Stimulated activated CD8-positive, alpha-beta memory T cell treated with anti-CD3 and anti-CD28 coated beads, Interleukin-2, amount 100 ng/mL, for 48 hours (primary cell): ENCODE data around the gene TGM1.

Experiments
- DNase-seq, 2 donors: peaks; one replicate each; pipeline ENCODE4 v3.0.0-alpha.2; 2020; ENCODE audit warnings: low read depth in 2 of 2

TGM1 gene

GRCh38 chr14:24262821-24263733, at the start of gene TGM1:
TGM1 (minus strand) TSS chr14:24263177; CDS start chr14:24262352, 825 bp downstream.
- DNase-seq, result no peak

DNA sequence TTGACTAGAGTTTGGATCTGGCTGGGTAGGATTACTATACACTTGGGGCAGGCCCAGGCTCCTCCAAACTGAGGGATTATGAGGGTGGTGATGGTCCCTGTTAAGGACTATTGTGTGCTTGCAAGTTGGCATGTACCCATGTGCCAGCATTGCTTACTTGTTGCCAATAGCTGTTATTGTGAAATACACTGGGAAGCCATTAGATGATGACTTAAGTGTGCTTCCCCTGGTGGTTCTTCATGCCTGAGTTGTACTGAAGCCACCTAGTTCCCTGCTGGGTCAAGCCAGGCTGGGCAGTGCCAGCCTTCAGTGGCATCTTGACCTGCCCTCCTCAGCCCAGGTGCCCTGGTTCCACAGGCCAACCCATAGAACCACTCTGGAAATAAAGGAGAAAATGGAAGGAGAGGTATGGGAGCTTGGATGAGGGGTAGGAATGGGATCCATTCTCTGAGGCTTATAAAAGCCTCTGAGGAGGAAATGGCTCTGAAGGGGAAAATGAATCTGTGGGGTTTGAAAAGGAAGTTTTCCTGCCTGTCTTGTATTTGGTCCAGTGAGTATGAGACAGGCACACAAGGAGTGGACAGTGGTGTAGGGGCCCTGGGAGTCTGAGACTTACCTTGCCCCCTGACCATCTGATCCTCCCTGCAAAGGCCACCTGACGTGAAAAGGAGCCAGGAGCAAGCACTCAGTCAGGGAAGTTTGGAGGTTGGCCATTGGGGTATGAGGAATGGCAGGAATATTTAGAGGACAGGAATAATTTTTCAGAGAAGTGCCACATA, 49.0 kb upstream of the TGM1 start:
- DNase-seq, result no peak

GRCh38 chr14:24310646-24311604, 47.9 kb upstream of the TGM1 start, which contains the start of gene LTB4R:
LTB4R (plus strand) TSS chr14:24311502; CDS start chr14:24315652, 4,150 bp downstream.
- DNase-seq, result peak; percentile 44 to 47

- DNase-seq, result no peak
Measured at GRCh38 chr14:24310265-24310645, 47.3 kb upstream of the TGM1 start.

- DNase-seq, result no peak
Measured at GRCh38 chr14:24309538-24310264, 46.7 kb upstream of the TGM1 start, which contains the start of gene LTB4R2. LTB4R2 (plus strand) TSS chr14:24310140; CDS start chr14:24310665, 525 bp downstream.

DNA sequence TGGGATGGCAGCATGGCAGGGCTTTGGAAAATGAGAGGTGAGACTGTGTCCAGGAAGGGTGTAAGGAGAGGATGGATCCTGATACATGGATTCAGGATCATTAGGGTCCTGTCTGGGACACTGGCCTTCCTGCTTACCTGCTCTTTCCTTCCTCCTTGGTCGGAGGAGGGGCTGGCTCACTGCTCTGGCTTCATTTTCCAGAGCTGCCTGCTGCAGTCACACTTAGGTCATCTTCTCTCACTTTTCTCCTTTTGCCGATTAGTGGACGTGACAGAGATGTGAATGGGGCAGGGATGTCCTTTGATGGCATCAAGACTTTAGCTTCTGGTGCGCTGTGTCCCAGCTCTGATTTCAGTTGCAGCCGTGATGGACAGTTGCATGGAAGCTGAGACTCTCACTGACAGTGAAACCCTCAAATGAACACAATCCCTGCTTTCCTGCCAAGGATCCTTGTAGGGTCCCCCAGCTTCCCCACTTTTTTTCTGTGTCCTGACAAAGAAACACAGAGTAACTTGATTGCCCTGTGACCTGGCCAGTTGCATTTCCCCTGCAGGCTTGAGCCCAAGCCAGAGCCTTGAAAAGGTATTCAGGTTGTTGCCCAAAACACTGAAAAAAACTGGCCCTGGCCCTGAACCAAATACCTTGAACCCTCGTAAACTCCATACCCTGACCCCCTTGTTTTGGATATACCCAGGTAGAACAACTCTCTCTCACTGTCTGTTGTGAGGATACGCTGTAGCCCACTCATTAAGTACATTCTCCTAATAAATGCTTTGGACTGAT, 45.6 kb upstream of the TGM1 start:
- DNase-seq, result no peak

GRCh38 chr14:24307575-24308341, 44.8 kb upstream of the TGM1 start, which contains the start of gene CIDEB:
CIDEB (minus strand) TSS chr14:24307977; CDS start chr14:24307858, 119 bp downstream.
- peak in 1 of 2 donors; percentile 45 for DNase-seq

DNA sequence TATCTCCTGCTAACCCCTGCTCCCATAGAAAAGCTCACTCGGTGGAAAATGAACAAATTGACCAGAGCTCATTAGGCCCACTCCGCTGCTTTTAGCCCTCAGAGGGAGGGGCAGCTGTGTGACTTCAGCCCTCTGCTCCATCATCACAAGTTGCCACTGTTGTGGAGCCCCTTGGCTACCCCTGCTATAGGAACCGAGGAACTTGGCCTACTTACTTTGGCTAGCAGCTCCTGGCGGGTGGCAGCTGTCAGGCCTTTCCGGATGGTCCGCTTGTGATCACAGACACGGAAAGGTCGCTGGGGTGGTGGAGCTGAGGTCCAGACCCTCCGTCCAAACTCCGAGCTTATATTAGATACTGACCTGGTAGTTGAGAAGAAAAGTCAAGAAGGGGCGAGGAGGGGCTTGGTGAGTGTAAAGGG, 44.2 kb upstream of the TGM1 start:
- no peak for DNase-seq

- no peak for DNase-seq
Measured at GRCh38 chr14:24304019-24304387, 41.0 kb upstream of the TGM1 start.

GRCh38 chr14:24300326-24300980, 37.5 kb upstream of the TGM1 start:
- no peak for DNase-seq

DNA sequence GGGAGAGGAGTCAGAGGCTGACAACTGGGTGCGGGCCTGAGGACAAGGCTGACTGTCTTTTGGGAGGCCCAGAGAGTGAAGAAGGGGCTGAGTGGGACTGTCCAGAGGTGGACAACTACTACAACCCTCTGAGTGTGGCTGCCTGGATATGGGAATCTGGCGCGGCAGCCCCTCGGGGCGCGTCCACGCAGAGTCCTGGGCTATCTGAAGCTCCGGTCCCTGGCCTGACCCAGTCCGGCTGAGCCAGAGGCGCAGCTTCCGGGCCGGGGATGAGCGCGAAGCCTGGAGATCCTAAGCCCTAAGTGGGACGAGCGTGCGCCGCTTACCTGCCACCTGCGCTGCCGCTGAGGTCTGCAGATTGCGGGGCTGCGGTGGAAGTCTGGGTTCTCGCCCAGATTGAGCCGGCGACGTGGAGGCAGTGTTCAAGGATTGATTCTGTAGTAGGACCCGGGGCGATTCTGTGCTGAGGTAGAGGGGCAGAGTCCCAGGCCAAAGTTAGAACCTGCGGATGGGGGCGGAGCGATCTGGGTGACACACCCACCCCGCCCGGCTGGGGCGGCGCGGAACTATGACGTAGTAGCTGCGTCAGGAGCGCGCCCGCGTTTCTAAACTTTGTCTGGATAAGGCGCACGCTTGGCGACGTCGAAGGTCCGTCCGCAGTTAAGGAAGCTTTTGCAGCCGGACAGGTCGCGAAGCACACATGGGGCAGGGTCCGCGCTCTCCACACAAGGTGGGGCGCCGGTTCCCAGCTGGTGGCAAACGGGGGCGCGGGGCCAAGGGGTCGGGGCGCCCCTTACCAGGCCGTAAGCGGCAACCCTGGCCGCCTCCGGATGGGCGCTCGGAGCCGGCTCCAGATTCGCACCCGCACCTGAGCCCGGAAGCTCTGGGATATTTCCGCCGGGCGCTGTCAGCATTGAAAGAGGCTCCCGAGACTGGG, 36.5 kb upstream of the TGM1 start, which contains the start of the genes DHRS1 and NOP9:
Gene DHRS1, minus strand, starts transcription at position 526 of the 937 bp plus-strand sequence. CDS start 674 bp downstream, outside the sequence.
Gene NOP9, plus strand, starts transcription at position 596 of the 937 bp plus-strand sequence. Its CDS starts 105 bp downstream, at position 701.
- DNase-seq, result peak; percentile 88 to 91

- DNase-seq, result no peak
Measured at GRCh38 chr14:24298892-24299254, 35.9 kb upstream of the TGM1 start.

GRCh38 chr14:24297190-24297964, 34.4 kb upstream of the TGM1 start:
- no peak for DNase-seq

DNA sequence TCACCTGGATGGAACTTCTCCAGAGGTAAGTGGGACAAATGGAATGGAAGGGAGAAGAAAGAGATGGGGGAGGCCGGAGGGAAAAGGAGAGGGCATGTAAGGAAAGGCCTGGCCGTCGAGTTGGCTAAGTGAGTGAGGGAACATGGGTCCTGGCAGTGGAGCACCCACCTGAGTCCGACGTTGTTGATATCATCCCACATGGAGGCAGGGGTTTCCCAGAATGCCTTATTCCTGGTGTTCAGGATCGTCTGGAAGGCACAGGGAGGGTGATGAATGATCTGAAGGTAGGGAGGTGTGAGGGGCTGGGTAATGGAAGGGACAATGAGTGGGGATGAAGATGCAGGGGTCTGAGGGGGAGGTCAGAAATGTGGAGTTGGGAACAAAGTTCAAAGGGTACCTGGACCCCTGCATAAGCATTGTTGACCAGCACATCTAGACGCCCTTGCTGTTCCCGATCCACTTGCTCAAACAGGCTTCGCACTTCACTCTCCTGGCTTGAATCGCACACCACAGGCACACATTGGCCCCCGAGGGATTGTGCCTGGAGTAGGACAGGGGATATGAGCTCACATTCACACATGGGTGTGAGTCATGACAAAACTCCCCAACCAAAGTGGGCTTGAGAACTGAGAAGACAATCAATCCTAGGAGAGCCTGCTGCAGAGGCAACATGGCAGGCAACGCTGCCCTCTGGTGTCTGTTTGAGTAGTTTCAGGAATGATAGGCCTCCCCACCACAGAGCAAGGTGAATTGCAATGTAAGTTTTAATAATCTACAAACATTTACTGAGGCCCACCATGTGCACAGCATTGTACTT, 33.6 kb upstream of the TGM1 start:
- peak; percentile 36 to 52 for DNase-seq

GRCh38 chr14:24293525-24293924, 30.5 kb upstream of the TGM1 start:
- DNase-seq, result no peak
